K562 (cell line): Measurements from ENCODE around the gene IRF4. TPM values are rescaled to one million over a fixed set of nuclear protein-coding genes. Genes with fewer than 3 reads are reported as not detected.

Experiments used
- ATAC-seq: fragments of 200-7000 bp; cut with Tn5 transposase; 3 replicates; pipeline ENCODE4 v1.9.1; 2020; ENCODE audit warnings: moderate library complexity
- BruUV-seq: library from RNA; stranded (reverse); fragments of 400-500 nt; replicated peaks from 2 replicates; lab custom pipeline; 2021; lab: Mats Ljungman, UMichigan
- CTCF ChIA-PET: fragments of 300-600 bp; formaldehyde crosslinking; extraction: SDS; loops from one replicate; lab custom pipeline; 2021; ENCODE audit warnings: low intra/inter-chr PET ratio; lab: Yijun Ruan, JAX
- POLR2A ChIA-PET: fragments of 300-600, 350-650 bp; sonication (Branson Sonifier 250); formaldehyde crosslinking; extraction: SDS; loops from one replicate; lab custom pipeline; 2021; ENCODE audit warnings: antibody characterized with exemption, inconsistent platforms; lab: Yijun Ruan, JAX
- DNase-seq, 4 experiments: peaks; one replicate each; pipeline versions ENCODE4 v3.0.0 to v3.0.0-alpha.2; 2011 to 2018; ENCODE audit warnings: low spot score in 3 of 4, mixed read lengths in 3 of 4; ENCODE audit errors: extremely low read depth in 1 of 4
- FAIRE-seq: peaks from 2 replicates; lab custom pipeline; 2011; peaks lifted over from hg19 to GRCh38; lab: Jason Lieb, UNC
- H2AFZ ChIP-seq: 2 replicates; pipeline ENCODE4 v1.6.0; 2011; ENCODE audit warnings: low read depth, low read length, control low read depth, inconsistent platforms
- H3K27ac ChIP-seq: fragments of 200-600 bp; 3 replicates; pipeline ENCODE4 v1.8.0; 2011; ENCODE audit warnings: low read depth, mild to moderate bottlenecking, control low read depth, inconsistent platforms, low read length, moderate library complexity, mixed read lengths; ENCODE audit errors: extremely low read depth
- H3K27me3 ChIP-seq, 2 experiments: fragments of 300-600 bp in 1 of 2; 2 replicates in 1 of 2; 3 replicates in 1 of 2; pipeline versions ENCODE4 v1.6.0 to v1.8.0; 2011; ENCODE audit warnings: inconsistent platforms in 2 of 2, low read length in 2 of 2, mild to moderate bottlenecking in 1 of 2, mixed read lengths in 1 of 2, moderate library complexity in 1 of 2; ENCODE audit not compliant: control insufficient read depth in 2 of 2, insufficient read depth in 2 of 2
- H3K36me3 ChIP-seq: fragments of 300-600 bp; 3 replicates; pipeline ENCODE4 v1.8.0; 2011; ENCODE audit warnings: mild to moderate bottlenecking, low read length, inconsistent platforms; ENCODE audit not compliant: control insufficient read depth, insufficient read depth
- H3K4me1 ChIP-seq, 2 experiments: fragments of 200-600 bp in 1 of 2; replicated peaks in 1 of 2; 2 replicates in 1 of 2; 3 replicates in 1 of 2; pipeline versions ENCODE4 v1.5.1 to v1.8.0; 2011; ENCODE audit warnings: inconsistent platforms in 2 of 2, low read length in 2 of 2, mild to moderate bottlenecking in 1 of 2, mixed read lengths in 1 of 2, moderate library complexity in 1 of 2; ENCODE audit not compliant: control insufficient read depth in 2 of 2, insufficient read depth in 2 of 2
- H3K4me2 ChIP-seq: 2 replicates; pipeline ENCODE4 v1.6.1; 2011; ENCODE audit warnings: low read length, control low read depth, inconsistent platforms, mixed read lengths; ENCODE audit not compliant: insufficient read depth
- H3K4me3 ChIP-seq: fragments of 200-600 bp; sonication (generic), shearing (Covaris generic); 2 replicates; pipeline ENCODE4 v1.5.1; 2016; ENCODE audit warnings: control low read depth, inconsistent platforms
- H3K79me2 ChIP-seq: fragments of 200-600 bp; 3 replicates; pipeline ENCODE4 v1.8.0; 2011; ENCODE audit warnings: low read length, inconsistent platforms; ENCODE audit not compliant: control insufficient read depth, insufficient read depth
- H3K9ac ChIP-seq, 2 experiments: 2 replicates each; pipeline versions ENCODE4 v1.6.0 to v1.6.1; 2011; ENCODE audit warnings: low read depth in 2 of 2, low read length in 2 of 2, control low read depth in 1 of 2, inconsistent platforms in 1 of 2, mild to moderate bottlenecking in 1 of 2, mixed read lengths in 1 of 2; ENCODE audit not compliant: insufficient read depth in 1 of 2
- H3K9me1 ChIP-seq: one replicate; pipeline ENCODE4 v1.6.0; 2011; ENCODE audit warnings: inconsistent platforms, mild to moderate bottlenecking, low read length, moderate library complexity; ENCODE audit not compliant: control insufficient read depth, insufficient read depth
- H3K9me3 ChIP-seq: replicated peaks from 2 replicates; pipeline ENCODE4 v1.5.1; 2011; ENCODE audit warnings: low read depth, low read length, inconsistent platforms; ENCODE audit not compliant: control insufficient read depth, insufficient read depth
- H4K20me1 ChIP-seq: replicated peaks from 2 replicates; pipeline ENCODE4 v1.6.1; 2011; ENCODE audit warnings: low read length, inconsistent platforms, mixed read lengths; ENCODE audit not compliant: control insufficient read depth, insufficient read depth
- ATF4 ChIP-seq: fragments of 450-650 bp; formaldehyde crosslinking; IDR thresholded peaks from 2 replicates; pipeline ENCODE4 v1.4.0; 2022; ENCODE audit warnings: mild to moderate bottlenecking, moderate library complexity
- CHD7 ChIP-seq: fragments of 200-600 bp; sonication (generic); IDR thresholded peaks from one replicate; pipeline ENCODE4 v1.6.1; 2012; ENCODE audit warnings: mild to moderate bottlenecking, low read depth, low read length, inconsistent platforms
- ELF2 ChIP-seq: fragments of 250-450 bp; sonication (Bioruptor Pico); IDR thresholded peaks from 2 replicates; pipeline ENCODE4 v1.5.0; 2021; ENCODE audit warnings: mild to moderate bottlenecking
- KAT8 ChIP-seq: fragments of 450-650 bp; IDR thresholded peaks from 2 replicates; pipeline ENCODE4 v1.6.1; 2016; ENCODE audit warnings: low read depth, mild to moderate bottlenecking
- SIN3A ChIP-seq, 2 experiments: fragments of 150-350 bp in 1 of 2; IDR thresholded peaks; 2 replicates each; pipeline ENCODE4 v1.6.1; 2011 to 2016; ENCODE audit warnings: borderline replicate concordance in 2 of 2, low read depth in 2 of 2, low read length in 2 of 2, mild to moderate bottlenecking in 2 of 2, moderate library complexity in 2 of 2; ENCODE audit not compliant: control insufficient read depth in 1 of 2
- TEAD1 ChIP-seq, 2 experiments: fragments of 450-650 bp in 1 of 2; sonication (generic) in 1 of 2; formaldehyde crosslinking; IDR thresholded peaks; 2 replicates each; pipeline versions ENCODE4 v1.4.0 to v1.8.0; 2020 to 2022; ENCODE audit warnings: mild to moderate bottlenecking in 2 of 2, missing genetic modification reagents in 1 of 2
- ZEB2 ChIP-seq: fragments of 450-650 bp; IDR thresholded peaks from 2 replicates; pipeline ENCODE4 v1.6.1; 2016
- WGBS: fragments of 100-300 bp; shearing (Covaris generic); methylation state at CpG from one replicate; pipeline ENCODE4 v1.1.6; 2016; ENCODE audit warnings: low coverage, mixed read lengths; ENCODE audit not compliant: insufficient coverage; ENCODE audit errors: missing lambda C conversion rate; 5-methylcytosine and 5-hydroxymethylcytosine counted together
- in situ Hi-C: fragments of 300-500 bp; cut with MboI; formaldehyde crosslinking; loops from 4 replicates; pipeline ENCODE4 v1.15.0; 2018; ENCODE audit warnings: inconsistent platforms, mixed read lengths
- intact Hi-C: fragments of 100-400 bp; cut with micrococcal nuclease; formaldehyde crosslinking; loops from 2 replicates; pipeline ENCODE4 v1.14.2; 2022
- polyA plus RNA-seq, 8 experiments: library from polyadenylated mRNA; depleted of rRNA in 4 of 8; stranded (reverse) in 5 of 8; unstranded in 3 of 8; fragments of >200 nt; fragmentation: Nextera tagmentation in 2 of 8; fragmentation: Illumina TruSeq in 1 of 8; extraction: Ambion mirVana in 2 of 8; extraction: Trizol in 1 of 8; gene quantifications; 2 replicates each; pipeline versions ENCODE4 v1.2.1 to v1.2.3, GENCODE V29; 2011 to 2014; ENCODE audit warnings: inconsistent platforms in 1 of 8, missing spikeins in 1 of 8
- total RNA-seq, 7 experiments: library from RNA; depleted of rRNA in 6 of 7; stranded (reverse); fragments of >200 nt in 6 of 7; fragmentation: Illumina TruSeq in 2 of 7; extraction: Trizol in 2 of 7; gene quantifications; 2 replicates each; pipeline versions ENCODE4 v1.2.1 to v1.2.3, GENCODE V29; 2011 to 2021; ENCODE audit warnings: low replicate concordance in 1 of 7

Gene IRF4
- total and polyA plus RNA-seq, 9 of the 15 experiments (the other 6 are each of a cell fraction or from before 2014, with no cell fraction given): 0.05 to 0.33 (median 0.09) TPM; not detected in 6

GRCh38 chr6:364609-365540 lies 26.7 kb upstream of the IRF4 start:
- ChIA-PET CTCF (interaction anchor here (1.1 kb wide), 1 partner anchor 110 kb away, joined by 4 read pairs; no protein-coding TSS in a partner anchor), POLR2A (interaction anchor here (0.6 to 1.1 kb wide), 3 partner anchors 9 to 181 kb away, joined by 3 to 4 read pairs (median 3); no protein-coding TSS in a partner anchor)
- under 1% methylated on average over 11 of the region's 11 CpGs for WGBS
- Histone ChIP-seq H3K9ac (no peak overlapping the region), H3K9me3 (no peaks in the 10 kb centered on the region), H3K27me3 (peaks cover 71 to 87% of the 10 kb centered on the region in 2 experiments), H3K4me3 (no peak overlapping the region), H3K4me1 (no peaks in the 10 kb centered on the region), H3K9me1 (no peaks in the 10 kb centered on the region), H3K27ac (no peak overlapping the region), H2AFZ (no peak overlapping the region), H3K4me2 (no peak overlapping the region), H4K20me1 (no peaks in the 10 kb centered on the region; the same call in 1 of the 2 replicates), H3K36me3 (no peaks in the 10 kb centered on the region), H3K79me2 (no peaks in the 10 kb centered on the region)
- intact Hi-C loops: loop anchor here (5.0 kb wide), 1 partner anchor 148 kb away; no protein-coding TSS in a partner anchor
- no TSS peak for BruUV-seq
- FAIRE-seq (no peak), ATAC-seq (no peak), DNase-seq (no peak)
- in situ Hi-C loops: no loop called here
- TF ChIP-seq ZEB2: no peak
- TF ChIP-seq TEAD1 (CRISPR knock-in tag; IDR thresholded peaks at IDR 0.05): no peak
- no peak for TF ChIP-seq ATF4
- TF ChIP-seq CHD7: no peak
- no peak for TF ChIP-seq ELF2 (CRISPR knock-in tag)
- TF ChIP-seq SIN3A (IDR thresholded peaks at IDR 0.05; ENCODE audit: borderline replicate concordance in 2 of 2, control insufficient read depth in 1 of 2, low read depth in 2 of 2, low read length in 2 of 2): no peak
- no peak for TF ChIP-seq KAT8
